Measurements from ENCODE around the gene NYAP2. TPM values are rescaled to one million over a fixed set of nuclear protein-coding genes. Genes with fewer than 3 reads are reported as not detected.

Gene NYAP2
- total RNA-seq, 1 donor from 2014 or later: 0.14 TPM

DNA sequence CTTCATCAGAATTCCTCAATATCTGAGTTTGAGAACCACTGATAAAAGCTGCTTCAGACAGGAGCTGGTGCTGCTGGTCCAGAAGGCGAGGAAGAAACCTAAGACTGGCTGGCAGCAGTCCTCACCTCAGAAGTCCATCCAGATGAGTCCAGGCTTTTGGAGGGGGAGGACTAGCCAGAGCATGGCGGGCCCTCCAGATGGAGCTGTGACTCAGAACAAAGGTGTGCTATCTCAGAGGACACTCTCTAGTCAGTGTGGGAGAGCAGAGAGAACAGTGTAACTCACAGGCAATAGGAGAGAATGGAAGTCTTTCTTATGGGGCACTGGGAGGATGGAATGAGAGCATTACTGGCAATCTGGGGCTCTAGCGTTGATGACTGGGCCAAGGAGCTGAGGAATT lies 191.4 kb downstream of the NYAP2 start:
- FAIRE-seq (no peak), DNase-seq (ENCODE audit: low read depth) (no peak)
- H3K27ac ChIP-seq (ENCODE audit: low read depth, low read length): no peak overlapping the region
- no peaks in the 10 kb centered on the region for H3K9me3 Mint-ChIP-seq (ENCODE audit: unreplicated experiment)
- H3K9ac ChIP-seq (ENCODE audit: low read length): no peak overlapping the region
- H3K79me2 ChIP-seq (ENCODE audit: insufficient read depth, low read length): no peaks in the 10 kb centered on the region
- H3K27me3 ChIP-seq (ENCODE audit: insufficient read depth, low read length): no peaks in the 10 kb centered on the region
- H3K27me3 Mint-ChIP-seq (ENCODE audit: low read depth, unreplicated experiment): no peaks in the 10 kb centered on the region
- no peaks in the 10 kb centered on the region for H3K36me3 Mint-ChIP-seq (ENCODE audit: low read depth, unreplicated experiment)
- H3K9me3 ChIP-seq (ENCODE audit: insufficient read depth, low read depth, low read length): no peaks in the 10 kb centered on the region
- no peak overlapping the region for H3K4me2 ChIP-seq (ENCODE audit: low read length)
- TF ChIP-seq EZH2 (IDR thresholded peaks at IDR 0.05; ENCODE audit: insufficient read depth, low read length) (no peak), CTCF (IDR thresholded peaks at IDR 0.05; ENCODE audit: insufficient read depth, low read depth, low read length) (no peak)
- no peaks in the 10 kb centered on the region for H3K36me3 ChIP-seq (ENCODE audit: insufficient read depth, low read length)
- H2AFZ ChIP-seq (ENCODE audit: low read depth, low read length): no peak overlapping the region
- H3K27ac Mint-ChIP-seq (ENCODE audit: unreplicated experiment): no peak overlapping the region
- no peaks in the 10 kb centered on the region for H3K4me1 Mint-ChIP-seq (ENCODE audit: low read depth, unreplicated experiment)
- H3K4me1 ChIP-seq (ENCODE audit: insufficient read depth, low read length): no peaks in the 10 kb centered on the region
- H3K4me3 ChIP-seq (ENCODE audit: insufficient read depth, low read depth, low read length): no peak overlapping the region
- no peaks in the 10 kb centered on the region for H4K20me1 ChIP-seq (ENCODE audit: insufficient read depth, low read length)
- no peak overlapping the region for H3K4me3 Mint-ChIP-seq (ENCODE audit: unreplicated experiment)

GRCh38 chr2:225597911-225598310 lies 198.4 kb downstream of the NYAP2 start:
- H3K4me3 Mint-ChIP-seq (ENCODE audit: unreplicated experiment): no peak overlapping the region
- no peak overlapping the region for H3K27ac Mint-ChIP-seq (ENCODE audit: unreplicated experiment)
- Histone ChIP-seq H3K27me3 (ENCODE audit: insufficient read depth, low read length) (no peaks in the 10 kb centered on the region), H3K27ac (ENCODE audit: low read depth, low read length) (no peak overlapping the region), H3K4me1 (ENCODE audit: insufficient read depth, low read length) (peaks cover 4% of the 10 kb centered on the region), H3K4me3 (ENCODE audit: insufficient read depth, low read depth, low read length) (no peak overlapping the region), H3K4me2 (ENCODE audit: low read length) (no peak overlapping the region), H3K79me2 (ENCODE audit: insufficient read depth, low read length) (no peaks in the 10 kb centered on the region), H2AFZ (ENCODE audit: low read depth, low read length) (no peak overlapping the region), H3K9me3 (ENCODE audit: insufficient read depth, low read depth, low read length) (no peaks in the 10 kb centered on the region), H3K9ac (ENCODE audit: low read length) (no peak overlapping the region), H4K20me1 (ENCODE audit: insufficient read depth, low read length) (no peaks in the 10 kb centered on the region), H3K36me3 (ENCODE audit: insufficient read depth, low read length) (no peaks in the 10 kb centered on the region)
- no peaks in the 10 kb centered on the region for H3K36me3 Mint-ChIP-seq (ENCODE audit: low read depth, unreplicated experiment)
- peak; percentile 68 for DNase-seq (ENCODE audit: low read depth)
- H3K4me1 Mint-ChIP-seq (ENCODE audit: low read depth, unreplicated experiment): peaks cover 15% of the 10 kb centered on the region
- no peaks in the 10 kb centered on the region for H3K9me3 Mint-ChIP-seq (ENCODE audit: unreplicated experiment)
- no peak for TF ChIP-seq EZH2 (IDR thresholded peaks at IDR 0.05; ENCODE audit: insufficient read depth, low read length)
- TF ChIP-seq CTCF (IDR thresholded peaks at IDR 0.05; ENCODE audit: insufficient read depth, low read depth, low read length): no peak
- H3K27me3 Mint-ChIP-seq (ENCODE audit: low read depth, unreplicated experiment): no peaks in the 10 kb centered on the region
- no peak for FAIRE-seq

DNA sequence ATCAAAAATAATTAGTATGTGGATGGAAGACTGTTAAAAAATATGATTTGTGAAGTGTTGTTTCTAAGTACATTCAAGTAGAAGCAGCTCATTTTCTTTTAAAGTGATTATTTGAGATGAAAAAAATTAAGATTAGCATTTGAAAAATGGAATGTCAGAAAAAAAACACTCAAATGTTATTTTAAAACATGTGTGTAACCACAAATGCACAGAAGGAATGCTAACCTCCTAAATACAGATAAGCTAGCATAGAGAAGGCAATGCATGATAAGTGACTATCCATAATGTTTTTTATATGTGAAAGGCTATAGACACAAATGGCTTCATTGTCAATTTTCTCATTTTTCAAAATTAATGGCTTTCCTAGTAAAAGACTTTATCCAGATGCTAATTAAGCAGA lies 198.9 kb downstream of the NYAP2 start:
- H3K4me1 Mint-ChIP-seq (ENCODE audit: low read depth, unreplicated experiment): peaks cover 15% of the 10 kb centered on the region
- Histone ChIP-seq H2AFZ (ENCODE audit: low read depth, low read length) (no peak overlapping the region), H3K79me2 (ENCODE audit: insufficient read depth, low read length) (no peaks in the 10 kb centered on the region), H3K27ac (ENCODE audit: low read depth, low read length) (no peak overlapping the region), H3K9ac (ENCODE audit: low read length) (no peak overlapping the region), H4K20me1 (ENCODE audit: insufficient read depth, low read length) (no peaks in the 10 kb centered on the region), H3K4me3 (ENCODE audit: insufficient read depth, low read depth, low read length) (no peak overlapping the region), H3K27me3 (ENCODE audit: insufficient read depth, low read length) (no peaks in the 10 kb centered on the region), H3K4me2 (ENCODE audit: low read length) (peak overlapping the region; percentile 27), H3K4me1 (ENCODE audit: insufficient read depth, low read length) (peaks cover 4% of the 10 kb centered on the region), H3K9me3 (ENCODE audit: insufficient read depth, low read depth, low read length) (no peaks in the 10 kb centered on the region), H3K36me3 (ENCODE audit: insufficient read depth, low read length) (no peaks in the 10 kb centered on the region)
- no peaks in the 10 kb centered on the region for H3K27me3 Mint-ChIP-seq (ENCODE audit: low read depth, unreplicated experiment)
- no peak overlapping the region for H3K4me3 Mint-ChIP-seq (ENCODE audit: unreplicated experiment)
- H3K9me3 Mint-ChIP-seq (ENCODE audit: unreplicated experiment): no peaks in the 10 kb centered on the region
- H3K36me3 Mint-ChIP-seq (ENCODE audit: low read depth, unreplicated experiment): no peaks in the 10 kb centered on the region
- DNase-seq (ENCODE audit: low read depth) (peak; percentile 64), FAIRE-seq (no peak)
- TF ChIP-seq CTCF (IDR thresholded peaks at IDR 0.05; ENCODE audit: insufficient read depth, low read depth, low read length) (no peak), EZH2 (IDR thresholded peaks at IDR 0.05; ENCODE audit: insufficient read depth, low read length) (no peak)
- H3K27ac Mint-ChIP-seq (ENCODE audit: unreplicated experiment): no peak overlapping the region
